ENCODE data around the gene MOSMO.
"Not testable (repeated sequence)": the region's sequence is repeated elsewhere in the genome, so short reads cannot be mapped to it uniquely, and the experiment has no call there.

Gene MOSMO

GRCh38 chr16:22093996-22094395, 86.1 kb downstream of the MOSMO start:
- DNase-seq (ENCODE audit: low spot score) = no peak

GRCh38 chr16:22098405-22099255, 90.7 kb downstream of the MOSMO start:
- peak; percentile 70 for DNase-seq (ENCODE audit: low spot score)

GRCh38 chr16:22099256-22099975, 91.5 kb downstream of the MOSMO start:
- DNase-seq (ENCODE audit: low spot score) = no peak

DNA sequence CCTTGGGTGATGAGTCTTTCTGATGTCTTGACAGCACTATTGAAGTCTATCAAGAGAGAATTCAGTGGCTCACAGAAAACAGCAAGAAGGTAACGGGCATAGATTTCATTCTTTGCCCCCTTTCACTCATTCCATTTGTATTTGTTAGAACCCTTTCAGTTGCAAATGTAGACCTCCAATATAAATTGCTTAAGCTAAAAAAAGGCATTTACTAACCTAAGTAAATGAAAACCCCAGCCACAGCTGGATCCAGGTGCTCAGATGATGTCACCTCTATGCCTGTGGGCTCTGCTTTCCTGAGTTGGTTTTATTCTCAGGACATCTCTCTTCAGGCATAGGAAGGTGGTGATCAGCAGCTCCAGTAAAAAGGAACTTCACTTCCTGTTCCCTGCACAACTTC, 95.5 kb downstream of the MOSMO start:
- no peak for DNase-seq (ENCODE audit: low spot score)

DNA sequence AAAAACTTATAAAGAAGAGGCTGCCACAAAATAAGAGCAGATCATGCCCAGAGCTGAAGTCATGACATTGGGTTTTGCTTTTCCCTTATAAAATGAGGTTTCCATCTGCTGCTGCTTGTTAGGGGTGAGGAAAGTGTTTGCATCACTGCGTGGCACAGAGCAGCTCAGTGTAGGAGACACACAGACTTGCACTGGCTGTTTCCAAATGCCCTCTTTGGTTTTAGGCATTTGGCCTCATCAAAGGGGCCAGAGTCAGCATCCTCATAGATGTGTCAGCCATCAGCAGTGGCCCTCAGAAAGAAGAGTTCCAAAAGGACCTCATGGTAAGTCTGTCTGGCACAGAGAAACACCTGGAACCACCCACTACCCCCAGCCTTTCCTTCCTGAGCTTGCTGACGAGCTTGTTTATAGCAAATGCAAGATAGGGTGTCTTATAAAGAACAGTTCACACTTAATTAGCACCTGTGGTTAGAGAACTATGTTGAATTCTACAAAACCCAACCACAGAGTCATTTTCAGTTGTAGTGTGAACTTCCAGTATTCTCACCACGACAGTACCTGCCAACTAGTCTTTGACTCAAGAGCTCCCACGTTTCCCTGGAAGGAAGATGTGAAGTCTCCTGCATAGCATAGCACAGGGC, 101.5 kb downstream of the MOSMO start:
- DNase-seq (ENCODE audit: low spot score) = no peak

DNA sequence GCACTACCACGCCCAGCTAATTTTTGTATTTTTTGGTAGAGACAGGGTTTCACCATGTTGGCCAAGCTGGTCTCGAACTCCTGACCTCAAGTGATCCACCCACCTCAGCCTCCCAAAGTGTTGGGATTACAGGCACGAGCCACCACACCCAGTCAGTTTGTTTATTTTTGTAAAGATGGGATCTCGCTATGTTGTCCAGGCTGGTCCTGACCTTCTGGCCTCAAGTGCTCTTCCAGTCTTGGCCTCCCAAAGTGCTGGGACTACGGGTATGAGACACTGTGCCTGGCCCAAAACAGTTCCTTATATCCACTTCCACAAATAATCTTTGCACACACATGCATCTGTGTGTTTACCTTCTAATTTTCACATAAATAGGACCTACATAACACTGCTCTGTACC, 103.7 kb downstream of the MOSMO start:
- DNase-seq (ENCODE audit: low spot score) = not testable (repeated sequence)

DNA sequence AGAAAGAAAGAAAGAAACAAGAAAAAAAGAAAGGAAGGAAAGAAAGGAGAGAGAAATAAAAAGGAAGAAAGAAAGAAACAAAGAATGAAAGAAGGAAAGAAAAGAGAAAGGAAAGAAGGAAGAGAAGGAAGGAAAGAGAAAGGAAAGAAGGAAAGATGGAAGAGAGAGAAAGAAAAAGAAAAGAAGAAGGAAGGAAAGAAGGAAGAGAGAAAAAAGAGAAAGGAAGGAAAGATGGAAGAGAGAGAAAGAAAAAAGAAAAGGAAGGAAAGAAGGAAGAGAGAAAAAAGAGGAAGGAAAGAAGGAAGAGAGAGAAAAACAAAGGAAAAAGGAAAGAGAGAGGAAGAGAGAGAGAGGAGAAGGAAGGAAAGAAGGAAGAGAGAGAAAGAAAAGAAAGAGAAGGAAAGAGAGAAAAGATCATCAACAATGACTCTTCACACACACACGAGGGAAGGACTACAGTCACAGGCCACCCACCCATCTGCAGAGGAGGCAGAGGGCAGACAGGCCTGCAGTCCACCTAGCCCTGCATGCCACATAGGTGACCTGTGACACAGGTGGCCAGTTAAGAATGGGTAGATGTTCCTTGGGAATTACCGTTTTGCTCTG, 108.3 kb downstream of the MOSMO start:
- no peak for DNase-seq (ENCODE audit: low spot score)

GRCh38 chr16:22117609-22118008, 109.7 kb downstream of the MOSMO start:
- no peak for DNase-seq (ENCODE audit: low spot score)

GRCh38 chr16:22120440-22120839, 112.5 kb downstream of the MOSMO start:
- no peak for DNase-seq (ENCODE audit: low spot score)

- DNase-seq (ENCODE audit: low spot score) = no peak
These were observed 114.3 kb downstream of the MOSMO start for GRCh38 chr16:22122239-22122638.

- DNase-seq (ENCODE audit: low spot score) = no peak
These were observed 115.2 kb downstream of the MOSMO start for GRCh38 chr16:22123146-22123545.

GRCh38 chr16:22123759-22124490, 116.0 kb downstream of the MOSMO start:
- DNase-seq (ENCODE audit: low spot score) = no peak

GRCh38 chr16:22124583-22125284, 116.8 kb downstream of the MOSMO start:
- DNase-seq (ENCODE audit: low spot score) = no peak

DNA sequence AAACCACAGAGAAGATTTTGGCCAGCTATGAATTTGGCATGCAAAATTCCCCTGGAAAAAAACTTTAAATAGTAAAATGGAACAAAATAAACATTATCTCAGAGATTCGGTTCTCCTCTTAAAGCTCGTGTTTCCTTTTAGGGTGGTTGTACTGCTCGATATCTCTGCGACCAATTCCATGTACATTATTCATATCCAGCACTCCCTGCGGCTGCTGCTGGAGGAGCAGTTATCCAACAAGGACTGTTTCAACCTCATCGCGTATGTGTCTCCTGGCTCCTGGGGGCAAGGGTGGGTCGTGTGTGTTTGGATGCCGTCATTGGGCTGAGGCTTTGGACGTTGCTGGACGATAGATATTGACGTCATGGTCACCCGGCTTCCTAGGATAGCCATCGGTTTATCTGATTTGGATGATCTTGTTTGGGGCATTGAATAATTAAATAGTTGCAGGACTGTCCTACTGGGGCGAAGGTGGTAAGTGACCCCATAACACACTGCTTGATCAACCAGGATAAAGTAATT, 118.2 kb downstream of the MOSMO start:
- DNase-seq (ENCODE audit: low spot score) = no peak

DNA sequence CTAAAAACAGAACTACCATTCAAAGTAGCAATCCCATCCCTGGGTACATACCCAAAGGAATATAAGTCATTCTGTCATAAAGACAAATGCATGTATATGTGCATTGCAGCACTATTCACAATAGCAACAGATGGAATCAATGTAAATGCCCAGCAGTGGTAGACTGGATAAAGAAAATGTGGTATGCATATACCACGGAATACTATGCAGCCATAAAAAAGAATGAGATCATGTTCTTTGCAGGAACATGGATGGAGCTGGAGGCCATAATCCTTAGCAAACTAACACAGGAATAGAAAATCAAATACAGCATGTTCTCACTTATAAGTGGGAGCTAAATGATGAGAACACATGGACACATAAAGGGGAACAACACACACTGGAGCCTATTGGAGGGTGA, 120.6 kb downstream of the MOSMO start:
- not testable (repeated sequence) for DNase-seq (ENCODE audit: low spot score)

- no peak for DNase-seq (ENCODE audit: low spot score)
These were observed 122.6 kb downstream of the MOSMO start for GRCh38 chr16:22130528-22130927.

DNA sequence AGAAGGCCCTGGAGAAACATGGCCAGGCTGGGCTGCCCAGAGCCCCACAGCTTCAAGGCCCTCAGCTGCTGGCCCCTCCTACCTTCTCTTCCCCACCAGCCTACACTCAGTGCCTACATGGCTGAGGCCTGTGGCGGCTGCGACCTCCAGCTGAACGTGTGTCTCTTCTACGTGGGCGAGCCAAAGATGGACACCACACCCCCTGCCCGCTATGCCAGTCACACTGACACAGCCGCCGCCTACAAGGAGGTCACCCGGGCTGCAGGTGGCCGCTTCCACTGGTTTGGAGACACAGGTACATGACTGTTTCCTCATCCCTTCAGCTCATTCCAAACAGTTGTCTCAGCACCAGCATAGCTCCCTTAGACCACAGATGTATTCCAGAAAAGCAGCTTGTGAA, 124.9 kb downstream of the MOSMO start:
- DNase-seq (ENCODE audit: low spot score) = no peak
